Body of pancreas (tissue), 4 donors: ENCODE measurements around the gene PPP6R3.

ENCODE experiments used
- CTCF ChIP-seq, 7 experiments: fragments of 450-650 bp in 4 of 7; fragments of 200-600 bp in 3 of 7; sonication (generic) in 3 of 7; IDR thresholded peaks; one replicate each; pipeline ENCODE4 v1.5.1; 2016 to 2019; ENCODE audit warnings: antibody characterized with exemption in 7 of 7
- POLR2A ChIP-seq, 3 donors: fragments of 450-650 bp; IDR thresholded peaks; one replicate each; pipeline ENCODE4 v1.6.1; 2016; ENCODE audit warnings: antibody characterized with exemption in 3 of 3, mild to moderate bottlenecking in 2 of 3

DNA sequence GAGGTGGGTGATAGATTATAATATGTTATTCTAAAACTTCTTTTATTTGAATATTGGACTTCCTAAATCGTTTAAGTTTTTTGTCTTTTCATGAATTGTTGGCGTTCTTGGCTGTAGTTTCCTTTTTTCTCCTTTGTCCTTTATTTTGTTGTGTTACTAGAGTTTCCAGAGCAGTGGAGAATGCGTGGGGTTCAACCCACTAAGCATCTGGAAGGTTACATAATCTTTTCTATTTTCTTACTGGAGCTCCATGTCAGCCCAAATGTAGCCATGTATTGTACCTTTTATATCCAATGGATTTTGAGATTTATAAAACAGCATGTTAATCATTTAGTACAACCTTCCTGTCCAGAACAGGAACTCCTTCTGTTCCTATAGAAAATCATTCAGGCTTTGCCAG lies 63.2 kb downstream of the PPP6R3 start:
- TF ChIP-seq CTCF (IDR thresholded peaks at IDR 0.05) = no peak
- no peak for TF ChIP-seq POLR2A (IDR thresholded peaks at IDR 0.05)
